ENCODE data around the gene SSR1. TPM values are rescaled to one million over a fixed set of nuclear protein-coding genes. Genes with fewer than 3 reads are reported as not detected.

SSR1 gene
- total RNA-seq, 1 experiment from 2014 or later = 102 TPM

DNA sequence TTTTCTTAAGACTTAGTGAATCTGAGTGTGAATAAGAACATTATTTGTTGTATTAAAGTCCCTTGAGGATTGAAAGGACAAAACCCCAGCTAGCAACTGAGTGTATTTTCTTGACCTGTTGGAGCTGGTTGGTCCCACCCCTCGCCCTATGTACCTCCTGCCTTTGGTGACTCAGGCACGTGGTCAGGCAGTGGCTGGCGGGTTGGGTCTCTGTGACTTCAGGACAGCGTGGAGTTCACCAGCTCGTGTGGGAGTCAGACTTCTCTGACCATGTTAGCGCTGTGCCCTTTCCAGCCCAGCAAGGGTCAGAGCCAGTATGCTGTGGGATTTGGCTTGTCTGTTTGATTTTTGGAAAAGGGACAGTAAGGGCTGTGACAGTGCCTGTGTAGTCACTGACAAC, 93.7 kb downstream of the SSR1 start:
- Histone ChIP-seq H4K20me1 (ENCODE audit: control insufficient read depth, insufficient read depth, insufficient read length) (no peaks in the 10 kb centered on the region), H3K27me3 (ENCODE audit: insufficient read depth, low read length) (no peaks in the 10 kb centered on the region)
- peak overlapping the region in 1 of 3 experiments; percentile 65; a peak in 2 of 7 replicates for H3K27ac Mint-ChIP-seq

More for the DNA sequence above, 93.7 kb downstream of the SSR1 start:
- Histone ChIP-seq H3K79me2 (ENCODE audit: insufficient read depth, low read length) (no peaks in the 10 kb centered on the region), H3K56ac (ENCODE audit: insufficient read length, low read depth, low read length) (no peak overlapping the region), H3K9me3 (ENCODE audit: control insufficient read depth, low read depth, low read length) (no peaks in the 10 kb centered on the region), H3K14ac (ENCODE audit: insufficient read depth, low read length) (no peak overlapping the region; the same call in 1 of the 2 replicates), H3K23me2 (ENCODE audit: insufficient read length, low read depth, low read length, poor library complexity, severe bottlenecking) (no peaks in the 10 kb centered on the region), H3K23ac (ENCODE audit: insufficient read length, low read depth, low read length) (no peak overlapping the region), H4K8ac (replicated peaks; ENCODE audit: insufficient read length, low read depth, low read length) (no peak overlapping the region), H2AK5ac (ENCODE audit: insufficient read length, low read length) (no peak overlapping the region), H2BK120ac (ENCODE audit: low read depth, low read length, poor library complexity, severe bottlenecking) (no peak overlapping the region), H3K4ac (ENCODE audit: low read depth, low read length) (no peak overlapping the region), H2BK5ac (ENCODE audit: insufficient read length, low read length) (no peak overlapping the region), H2BK12ac (ENCODE audit: insufficient read length, low read depth, low read length) (no peak overlapping the region), H3K4me2 (ENCODE audit: insufficient read depth, insufficient read length, low read length) (no peak overlapping the region), H3K4me1 (ENCODE audit: insufficient read depth, low read length) (0 out of 2 replicates have a peak, but pooled peaks cover under 1% of the 10 kb centered on the region), H4K91ac (ENCODE audit: insufficient read length, low read depth, low read length) (no peak overlapping the region), H3K27ac (ENCODE audit: insufficient read length, low read depth, low read length) (no peak overlapping the region), H3K79me1 (ENCODE audit: insufficient read depth, low read depth, low read length, poor library complexity, severe bottlenecking) (no peaks in the 10 kb centered on the region), H2AFZ (ENCODE audit: low read length) (no peak overlapping the region), H2BK20ac (ENCODE audit: low read depth, low read length, poor library complexity, severe bottlenecking) (no peak overlapping the region), H3K18ac (ENCODE audit: insufficient read length, low read depth, low read length) (no peak overlapping the region), H3K9ac (ENCODE audit: extremely low read depth, insufficient read length, low read length) (no peak overlapping the region), H2BK15ac (ENCODE audit: low read depth, low read length) (no peak overlapping the region), H4K5ac (ENCODE audit: insufficient read length, low read depth, low read length) (no peak overlapping the region), H3T11ph (ENCODE audit: low read length) (no peak overlapping the region)
- Mint-ChIP-seq H3K9me3 (no peaks in the 10 kb centered on the region), H3K4me1 (peaks cover 20 to 36% of the 10 kb centered on the region in 2 experiments), H3K4me3 (no peak overlapping the region), H3K27me3 (ENCODE audit: low read depth) (no peaks in the 10 kb centered on the region), H3K36me3 (ENCODE audit: insufficient read depth in 1 of 3, low read depth in 3 of 3) (peaks cover 6 to 39% (median 12%) of the 10 kb centered on the region in 3 experiments)
- no CpG with 5 or more reads among the region's 6 CpGs for WGBS (ENCODE audit: extremely low coverage, insufficient read length, low lambda C conversion rate)
- no peak for DNase-seq
- TF ChIP-seq, protein P1, sequence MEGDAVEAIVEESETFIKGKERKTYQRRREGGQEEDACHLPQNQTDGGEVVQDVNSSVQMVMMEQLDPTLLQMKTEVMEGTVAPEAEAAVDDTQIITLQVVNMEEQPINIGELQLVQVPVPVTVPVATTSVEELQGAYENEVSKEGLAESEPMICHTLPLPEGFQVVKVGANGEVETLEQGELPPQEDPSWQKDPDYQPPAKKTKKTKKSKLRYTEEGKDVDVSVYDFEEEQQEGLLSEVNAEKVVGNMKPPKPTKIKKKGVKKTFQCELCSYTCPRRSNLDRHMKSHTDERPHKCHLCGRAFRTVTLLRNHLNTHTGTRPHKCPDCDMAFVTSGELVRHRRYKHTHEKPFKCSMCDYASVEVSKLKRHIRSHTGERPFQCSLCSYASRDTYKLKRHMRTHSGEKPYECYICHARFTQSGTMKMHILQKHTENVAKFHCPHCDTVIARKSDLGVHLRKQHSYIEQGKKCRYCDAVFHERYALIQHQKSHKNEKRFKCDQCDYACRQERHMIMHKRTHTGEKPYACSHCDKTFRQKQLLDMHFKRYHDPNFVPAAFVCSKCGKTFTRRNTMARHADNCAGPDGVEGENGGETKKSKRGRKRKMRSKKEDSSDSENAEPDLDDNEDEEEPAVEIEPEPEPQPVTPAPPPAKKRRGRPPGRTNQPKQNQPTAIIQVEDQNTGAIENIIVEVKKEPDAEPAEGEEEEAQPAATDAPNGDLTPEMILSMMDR (conservative IDR thresholded peaks at IDR 0.05) = no peak

Data from H9 (cell line).